LNCaP clone FGC (cell line): ENCODE measurements around the gene C11orf21.

Source experiments
- DNase-seq: peaks from one replicate; pipeline ENCODE4 v3.0.0-alpha.2; 2011; ENCODE audit warnings: low read depth
- H3K4me3 ChIP-seq: 2 replicates; pipeline ENCODE4 v1.5.1; 2011; ENCODE audit warnings: mild to moderate bottlenecking, low read depth, low read length, control low read depth
- TF ChIP-seq, protein P1 (sequence below): IDR thresholded peaks from 2 replicates; pipeline ENCODE4 v1.5.1; 2012; ENCODE audit warnings: mild to moderate bottlenecking; ENCODE audit not compliant: control insufficient read depth, insufficient read depth; ENCODE audit errors: extremely low read depth

C11orf21 gene

DNA sequence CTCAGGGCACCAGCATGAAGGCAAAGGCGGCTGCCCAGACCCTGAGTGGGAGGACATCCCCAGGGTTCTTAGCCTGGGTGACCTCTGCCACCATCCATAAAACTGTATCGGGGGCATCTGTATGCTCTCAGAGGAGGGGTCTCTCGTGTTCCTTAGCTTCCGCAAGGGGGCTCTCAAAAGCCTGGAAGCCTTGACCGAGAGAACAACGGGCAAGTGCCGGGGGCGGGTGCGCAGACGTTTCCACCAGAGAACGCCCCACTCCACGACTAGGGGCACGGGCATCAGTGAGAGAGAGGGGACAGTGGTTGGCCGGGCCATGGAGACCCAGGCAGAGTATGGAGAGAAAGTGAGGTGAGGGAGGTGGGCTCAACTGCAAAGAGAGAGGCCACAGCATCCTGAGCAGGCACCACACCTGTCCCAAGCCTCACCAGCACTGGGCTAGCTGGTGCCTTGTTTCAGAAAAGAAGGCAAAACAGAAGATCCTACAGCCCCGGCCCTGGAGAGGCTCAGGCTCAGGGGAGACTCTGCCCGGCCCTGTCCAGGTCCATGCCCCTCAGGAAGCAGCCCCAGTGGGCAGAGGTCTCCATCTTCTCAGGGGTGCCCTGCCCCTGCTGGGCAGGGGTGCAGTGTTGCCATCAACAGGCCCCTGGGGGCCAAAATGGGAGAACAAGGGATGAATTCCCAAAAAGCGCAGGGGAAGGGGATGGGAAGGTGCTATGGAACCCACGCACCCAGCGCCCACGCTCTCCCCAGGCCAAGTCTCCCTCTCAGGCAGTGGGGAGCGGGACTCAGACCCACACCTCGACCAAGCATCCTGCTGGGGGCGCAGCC lies 6.0 kb upstream of the C11orf21 start:
- H3K4me3 ChIP-seq, result no peak overlapping the region
- no peak for DNase-seq
- TF ChIP-seq, protein P1, sequence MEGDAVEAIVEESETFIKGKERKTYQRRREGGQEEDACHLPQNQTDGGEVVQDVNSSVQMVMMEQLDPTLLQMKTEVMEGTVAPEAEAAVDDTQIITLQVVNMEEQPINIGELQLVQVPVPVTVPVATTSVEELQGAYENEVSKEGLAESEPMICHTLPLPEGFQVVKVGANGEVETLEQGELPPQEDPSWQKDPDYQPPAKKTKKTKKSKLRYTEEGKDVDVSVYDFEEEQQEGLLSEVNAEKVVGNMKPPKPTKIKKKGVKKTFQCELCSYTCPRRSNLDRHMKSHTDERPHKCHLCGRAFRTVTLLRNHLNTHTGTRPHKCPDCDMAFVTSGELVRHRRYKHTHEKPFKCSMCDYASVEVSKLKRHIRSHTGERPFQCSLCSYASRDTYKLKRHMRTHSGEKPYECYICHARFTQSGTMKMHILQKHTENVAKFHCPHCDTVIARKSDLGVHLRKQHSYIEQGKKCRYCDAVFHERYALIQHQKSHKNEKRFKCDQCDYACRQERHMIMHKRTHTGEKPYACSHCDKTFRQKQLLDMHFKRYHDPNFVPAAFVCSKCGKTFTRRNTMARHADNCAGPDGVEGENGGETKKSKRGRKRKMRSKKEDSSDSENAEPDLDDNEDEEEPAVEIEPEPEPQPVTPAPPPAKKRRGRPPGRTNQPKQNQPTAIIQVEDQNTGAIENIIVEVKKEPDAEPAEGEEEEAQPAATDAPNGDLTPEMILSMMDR, result no peak

DNA sequence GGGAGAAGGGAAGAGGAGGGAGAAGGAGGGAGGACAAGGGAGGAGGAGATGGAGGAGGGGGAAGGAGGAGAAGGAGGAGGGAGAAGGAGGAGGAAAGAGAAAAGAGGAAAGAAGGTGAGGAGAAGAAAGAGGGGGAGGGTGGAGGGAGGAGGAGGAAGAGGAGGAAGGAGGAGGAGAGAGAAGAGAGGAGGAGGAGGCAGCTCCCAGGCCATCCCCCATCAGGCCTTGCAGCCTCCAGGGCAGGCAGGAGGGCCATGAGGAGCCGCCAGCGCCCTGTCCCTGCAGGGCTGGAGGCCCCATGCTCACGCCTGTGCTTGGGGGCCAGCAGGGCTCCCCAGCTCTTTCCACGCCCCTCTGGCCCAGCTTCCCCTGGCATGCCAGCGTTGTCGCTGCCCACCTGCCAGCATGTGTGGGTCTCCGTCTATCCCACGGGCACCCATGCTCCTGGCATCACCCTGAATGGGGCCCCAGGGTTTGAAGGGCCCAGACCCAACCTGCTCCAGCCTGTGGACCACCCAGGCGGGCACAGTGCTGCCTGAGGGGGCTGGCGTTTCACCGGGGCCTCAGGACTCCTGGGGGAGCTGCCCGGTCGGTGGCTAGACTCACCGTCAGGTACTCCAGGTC lies 5.3 kb upstream of the C11orf21 start:
- TF ChIP-seq, protein P1, result no peak
- no peak for DNase-seq
- H3K4me3 ChIP-seq, result no peak overlapping the region

DNA sequence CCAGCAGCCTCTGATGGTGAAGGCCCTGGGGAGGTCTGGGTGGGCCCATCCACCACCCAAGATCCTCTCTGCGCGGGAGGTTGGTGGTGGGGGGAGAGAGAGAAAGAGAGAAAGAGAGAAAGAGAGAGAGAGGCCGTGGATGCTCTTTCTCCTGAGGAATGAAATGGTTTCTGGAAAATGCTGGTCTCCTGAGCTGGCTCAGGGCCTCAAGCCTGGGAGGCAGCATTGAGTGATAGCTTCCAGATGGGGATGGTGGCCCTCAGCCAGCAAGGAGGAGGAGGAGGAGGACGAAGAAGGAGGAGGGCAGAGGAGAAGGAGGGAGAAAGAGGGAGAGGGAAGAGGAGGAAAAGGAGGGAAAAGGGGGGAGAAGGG lies 4.7 kb upstream of the C11orf21 start:
- no peak for DNase-seq
- H3K4me3 ChIP-seq, result no peak overlapping the region
- TF ChIP-seq, protein P1, result no peak

DNA sequence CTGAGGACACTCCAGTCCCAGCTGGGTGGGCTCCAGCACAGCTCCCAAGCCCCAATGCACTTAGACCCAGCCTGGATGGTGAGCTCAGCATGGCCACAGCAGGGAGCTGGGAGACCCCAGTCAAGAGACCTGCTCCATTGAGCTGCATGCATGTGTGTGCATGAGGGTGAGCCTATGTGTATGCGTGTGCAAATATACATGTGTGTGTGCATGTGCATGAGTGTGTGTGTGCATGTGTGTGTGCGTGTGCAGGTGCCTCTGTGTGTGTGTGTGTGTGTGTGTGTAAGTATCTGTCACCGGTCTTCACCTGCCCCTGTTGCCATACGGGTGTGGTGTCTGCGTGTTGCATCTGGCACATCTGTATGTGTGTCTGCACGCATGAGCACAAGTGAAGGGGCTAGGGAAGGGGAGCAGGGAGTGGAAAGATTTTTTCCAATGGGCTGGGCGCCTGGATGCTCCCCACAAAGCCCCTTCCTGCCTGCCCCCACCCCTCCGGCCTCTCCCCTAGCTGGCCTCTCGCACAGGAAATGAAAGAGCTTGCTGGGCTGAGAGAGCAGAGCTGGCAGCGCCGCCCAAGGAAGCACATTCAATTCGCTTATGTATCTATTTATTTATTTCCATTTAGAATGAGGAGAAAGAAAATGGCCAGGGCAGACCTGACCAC lies 4.2 kb upstream of the C11orf21 start:
- H3K4me3 ChIP-seq, result no peak overlapping the region
- DNase-seq, result no peak
- TF ChIP-seq, protein P1, result no peak

DNA sequence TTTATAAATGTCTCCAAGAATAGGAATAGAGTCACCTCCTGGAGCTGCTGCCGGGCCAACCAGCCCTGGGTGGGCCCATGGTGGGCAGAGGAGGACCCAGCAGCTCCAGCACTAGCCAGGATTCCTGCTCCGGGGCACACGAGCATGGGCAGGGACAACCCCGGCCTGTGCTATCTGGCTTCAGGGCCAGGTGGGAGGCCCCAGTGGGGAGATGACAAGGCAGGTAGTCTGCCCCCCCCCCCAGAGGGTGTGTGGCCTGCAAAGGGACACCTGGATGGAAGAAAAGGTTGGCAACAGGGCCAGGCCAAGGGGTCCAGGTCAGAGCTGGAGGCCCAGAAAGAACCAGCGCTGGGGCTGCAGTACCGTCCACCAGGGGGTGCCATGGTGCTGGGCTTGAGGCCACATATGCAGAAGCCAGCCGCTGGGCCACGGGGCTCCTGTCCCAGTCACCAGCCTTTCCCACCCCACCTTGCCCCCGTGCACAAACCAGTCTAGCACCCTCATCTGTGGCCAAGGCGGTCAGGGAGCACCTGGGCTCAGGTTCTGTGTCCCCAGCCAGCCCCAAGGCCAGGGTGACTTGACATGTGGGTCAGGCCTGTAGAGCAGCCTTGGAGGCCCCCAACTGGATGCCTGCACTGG lies 3.5 kb upstream of the C11orf21 start:
- no peak overlapping the region for H3K4me3 ChIP-seq
- DNase-seq, result no peak
- TF ChIP-seq, protein P1, result peak; percentile 85

DNA sequence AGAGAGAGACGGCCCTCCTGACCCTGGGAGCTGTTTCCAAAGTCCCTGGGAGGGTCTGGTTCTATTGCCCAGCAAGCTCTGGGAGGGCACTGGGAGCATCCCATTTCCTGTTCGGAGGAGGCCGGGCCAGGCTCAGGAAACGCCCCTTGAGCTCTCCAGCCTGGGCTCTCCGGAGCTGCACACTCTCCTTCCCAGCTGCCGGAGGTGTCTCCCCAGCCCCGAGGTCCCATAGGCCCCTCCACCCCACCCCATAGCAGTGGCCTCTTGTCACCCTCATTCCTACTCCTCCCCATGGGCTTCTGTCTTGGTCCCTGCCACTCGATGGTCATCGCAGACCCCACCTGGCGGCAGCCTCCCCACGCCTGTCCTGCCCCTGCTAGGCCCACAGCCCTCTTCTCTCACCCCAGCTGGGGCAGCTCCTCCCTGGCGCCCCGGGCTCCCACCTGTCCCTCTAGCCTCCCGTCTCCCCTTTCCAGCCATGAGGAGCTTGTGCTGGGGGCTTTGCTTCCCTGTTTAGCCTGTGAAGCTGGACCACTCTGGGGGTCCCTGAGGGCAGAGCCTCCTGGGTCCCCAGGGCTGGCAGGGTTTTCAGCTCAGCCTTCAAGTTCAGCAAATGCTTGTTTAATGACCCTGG lies 2.9 kb upstream of the C11orf21 start:
- TF ChIP-seq, protein P1, result no peak
- no peak overlapping the region for H3K4me3 ChIP-seq
- no peak for DNase-seq
